HG03571 (cell line): ENCODE results near the gene KIF1A.

Experiments
- ATAC-seq: cut with Tn5 transposase; IDR thresholded peaks from one replicate; pipeline ENCODE4 v1.9.1; 2021; ENCODE audit not compliant: unreplicated experiment

KIF1A gene

DNA sequence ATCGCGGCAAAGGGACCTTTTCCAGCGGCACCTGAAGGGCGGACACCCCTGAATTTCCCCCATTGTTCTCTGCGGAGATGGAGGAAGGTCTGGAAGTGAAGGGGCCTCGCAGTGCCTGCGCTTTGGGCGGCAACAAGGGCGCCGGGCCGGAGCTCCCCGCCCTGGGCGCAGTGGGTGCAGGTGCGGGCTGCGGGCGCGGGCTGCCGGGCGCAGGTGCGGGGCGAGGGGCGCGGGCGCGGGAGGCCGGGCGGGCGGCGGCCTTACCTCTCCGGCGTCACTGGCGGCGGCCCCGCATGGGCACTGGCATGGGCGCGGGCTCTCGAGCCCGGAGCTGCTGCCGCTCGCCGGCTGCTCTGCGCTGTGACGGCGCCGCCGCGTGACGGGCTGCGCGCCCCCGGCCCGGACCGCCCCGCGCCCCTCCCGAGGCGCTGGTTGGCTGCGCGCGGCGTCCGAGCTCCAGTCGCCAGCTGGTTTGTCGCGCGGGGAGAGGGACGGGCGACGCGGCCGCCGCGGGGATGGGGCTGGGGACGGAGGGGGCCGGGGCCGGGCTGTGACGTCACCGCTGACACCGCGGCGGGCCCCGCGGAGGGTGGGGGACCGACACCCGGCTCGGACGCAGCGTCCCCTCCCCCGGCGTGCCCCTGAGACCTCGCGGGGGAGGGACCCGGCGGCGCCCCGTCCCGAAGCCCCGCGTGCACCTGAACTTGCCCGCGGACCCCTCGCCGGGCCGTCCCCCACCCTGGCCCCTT, at the start of gene KIF1A:
TSS of gene KIF1A (minus strand) at position 362 of the 749 bp plus-strand sequence. CDS start 22,467 bp downstream, outside the sequence.
- no peak for ATAC-seq

GRCh38 chr2:240869109-240869955, 49.3 kb upstream of the KIF1A start:
- ATAC-seq: no peak

- ATAC-seq: no peak
These were observed 48.5 kb upstream of the KIF1A start, which contains the start of gene AGXT for GRCh38 chr2:240868286-240869108. TSS of gene AGXT (plus strand) at chr2:240868824. CDS start at chr2:240868866, 42 bp downstream.

GRCh38 chr2:240865391-240865790, 45.4 kb upstream of the KIF1A start:
- ATAC-seq: no peak

GRCh38 chr2:240864475-240864874, 44.5 kb upstream of the KIF1A start:
- ATAC-seq: no peak

- no peak for ATAC-seq
These were observed 41.5 kb upstream of the KIF1A start for GRCh38 chr2:240861547-240861946.

DNA sequence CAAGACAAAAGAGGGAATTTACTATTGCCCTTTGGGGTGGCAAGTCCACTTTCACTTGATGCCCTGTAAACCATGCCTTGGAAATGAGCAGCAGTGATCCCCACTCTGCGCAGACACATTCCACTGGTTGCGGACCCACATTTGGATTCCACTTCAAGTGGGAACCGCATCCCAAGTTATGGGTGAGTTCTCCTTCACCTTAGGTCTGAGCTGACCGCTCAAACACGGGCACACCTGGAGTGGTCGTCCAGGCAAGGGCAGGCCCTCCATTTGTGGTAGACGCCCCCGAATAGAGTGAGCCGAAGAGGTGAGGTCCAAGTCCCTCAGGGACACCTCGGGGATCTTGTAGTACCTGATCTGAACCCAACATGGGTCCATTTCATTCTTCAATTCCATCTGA, 38.9 kb upstream of the KIF1A start:
- no peak for ATAC-seq

DNA sequence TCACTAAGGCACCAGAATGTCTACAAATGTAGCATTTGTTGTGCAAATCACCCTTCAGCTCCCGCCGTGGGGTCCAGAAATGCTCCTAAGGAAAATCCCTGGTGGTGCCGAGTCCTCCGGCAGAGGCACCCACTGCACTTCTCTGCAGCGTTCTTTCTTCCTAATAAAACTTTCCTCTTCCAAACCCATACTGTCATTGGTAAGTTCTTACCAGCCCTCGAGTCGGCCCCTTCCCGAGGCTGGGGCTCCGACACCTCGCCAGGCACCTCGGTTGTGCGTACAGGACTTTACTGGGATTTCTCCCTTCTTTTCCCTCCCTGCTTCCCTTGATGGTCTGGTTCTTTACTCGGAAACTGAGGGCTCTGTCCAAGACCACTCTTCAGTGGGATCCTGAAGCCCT, 38.3 kb upstream of the KIF1A start:
- ATAC-seq: no peak

GRCh38 chr2:240857039-240858008, 37.3 kb upstream of the KIF1A start:
- ATAC-seq: no peak

DNA sequence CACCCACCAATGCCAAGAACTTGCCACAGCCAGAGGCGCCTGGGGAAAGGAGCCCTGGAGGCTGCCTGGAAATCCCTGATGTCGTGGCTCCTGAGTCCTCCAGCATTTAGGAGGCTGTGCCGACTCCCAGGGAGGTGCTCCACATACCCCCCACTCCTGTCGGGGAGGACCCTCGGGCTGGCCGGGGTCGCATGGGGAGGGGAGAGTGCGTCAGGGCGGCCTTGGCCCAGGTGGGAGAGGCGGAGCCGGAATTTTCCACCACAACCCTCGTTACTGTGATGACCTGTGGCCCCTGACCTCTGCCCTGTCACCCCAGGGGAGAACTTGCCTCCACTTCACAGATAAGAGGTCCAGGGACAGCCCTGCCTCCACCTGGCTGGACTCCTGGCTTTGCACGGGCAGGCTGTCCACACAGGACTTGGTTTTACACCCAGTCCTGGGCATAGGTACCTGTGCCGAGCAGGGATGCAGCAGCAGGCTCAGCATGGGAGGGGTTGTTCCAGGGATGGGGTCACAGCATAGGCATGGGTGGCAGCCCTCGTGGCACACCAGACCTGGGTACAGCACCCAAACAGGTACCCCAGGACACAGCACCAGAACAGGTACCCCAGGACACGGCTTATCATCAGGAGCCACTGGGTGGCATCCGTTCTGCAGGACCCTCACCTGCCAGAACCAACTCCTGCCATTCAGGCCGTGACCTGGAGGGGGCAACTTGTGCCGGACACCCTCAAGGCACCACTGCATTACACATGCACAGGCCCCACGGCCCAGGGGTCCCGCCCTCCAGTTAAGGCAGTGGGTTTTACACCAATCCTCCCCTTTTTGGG, 36.3 kb upstream of the KIF1A start:
- no peak for ATAC-seq

GRCh38 chr2:240855670-240856069, 35.7 kb upstream of the KIF1A start:
- ATAC-seq: no peak

- no peak for ATAC-seq
These were observed 32.8 kb upstream of the KIF1A start for GRCh38 chr2:240852671-240853314.

DNA sequence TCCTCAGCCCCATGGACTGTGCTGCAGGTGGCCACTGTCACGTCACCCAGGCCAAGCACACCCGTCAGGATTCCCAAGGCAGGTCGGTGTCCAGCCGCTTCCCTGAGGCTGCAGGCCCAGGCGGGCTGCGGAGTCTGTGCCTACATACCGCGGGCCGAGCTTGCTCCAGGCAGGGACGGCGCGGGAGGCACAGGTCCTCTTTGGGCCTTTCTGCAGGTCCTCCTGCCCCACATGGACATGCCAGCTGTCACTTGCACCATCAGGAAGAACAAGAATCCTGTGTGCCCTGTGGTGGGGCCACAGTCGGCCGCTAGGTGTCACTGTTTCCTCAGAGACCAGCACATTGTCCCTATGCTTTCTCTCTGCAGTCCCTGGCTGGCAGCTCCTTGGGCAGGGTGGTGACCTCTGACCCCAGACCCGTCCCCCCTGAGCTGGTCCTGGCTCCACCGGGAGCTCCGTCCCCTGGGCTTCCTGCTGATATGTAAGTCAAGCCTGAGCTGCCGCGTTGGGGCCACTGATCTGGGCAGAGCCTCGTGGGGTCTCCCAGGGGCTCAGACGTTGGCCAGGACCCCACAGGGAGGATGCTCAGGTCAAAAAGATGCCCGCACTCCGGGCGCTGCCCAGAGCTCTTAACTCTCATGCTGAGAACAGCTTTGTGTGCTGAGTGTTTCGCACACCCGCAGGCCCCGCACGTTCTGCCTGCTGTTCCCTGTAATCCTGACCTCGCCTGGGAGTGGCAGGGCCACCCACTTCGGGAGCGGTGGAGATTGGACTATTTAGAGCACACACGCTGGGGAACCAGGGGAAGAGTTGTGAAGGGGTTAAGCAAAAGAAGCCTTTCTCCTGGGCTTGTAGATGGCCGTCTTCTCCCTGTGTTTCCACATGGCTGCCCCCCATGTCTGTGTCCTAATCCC, 31.3 kb upstream of the KIF1A start:
- ATAC-seq: no peak

DNA sequence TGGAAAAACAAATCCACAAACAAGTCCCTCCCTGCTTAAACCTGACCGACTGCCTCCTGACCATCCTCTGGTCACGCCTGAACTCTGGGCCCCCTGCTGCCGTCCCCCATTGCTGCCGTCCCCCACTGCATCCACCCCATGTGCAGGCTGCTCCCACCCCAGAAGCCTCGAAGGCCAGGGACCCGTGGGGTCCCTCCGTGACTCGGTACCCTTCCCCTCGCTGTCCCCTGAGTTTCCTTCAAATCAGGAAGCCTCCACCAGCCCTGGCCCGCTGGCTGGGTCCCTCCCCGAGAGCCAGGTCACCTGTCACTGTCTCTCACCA, 30.7 kb upstream of the KIF1A start:
- ATAC-seq: no peak

GRCh38 chr2:240850026-240850425, 30.0 kb upstream of the KIF1A start:
- ATAC-seq: no peak

- no peak for ATAC-seq
These were observed 29.1 kb upstream of the KIF1A start for GRCh38 chr2:240848900-240849680.

- ATAC-seq: no peak
These were observed 27.8 kb upstream of the KIF1A start for GRCh38 chr2:240847817-240848216.
